DND-41 (cell line): Measurements from ENCODE around the gene TOPAZ1.

Experiments used
- ATAC-seq: fragments of 200-7000 bp; cut with Tn5 transposase; 3 replicates; pipeline ENCODE4 v1.9.1; 2021; ENCODE audit warnings: low read depth; ENCODE audit not compliant: insufficient read depth
- DNase-seq: peaks from one replicate; pipeline ENCODE4 v3.0.0-alpha.2; 2020
- H2AFZ ChIP-seq: 2 replicates; pipeline ENCODE4 v1.6.0; 2012; ENCODE audit warnings: low read depth, low read length
- H3K27ac ChIP-seq: 2 replicates; pipeline ENCODE4 v1.5.1; 2012; ENCODE audit warnings: low read length, inconsistent platforms
- H3K27me3 ChIP-seq: fragments of 200-600 bp; sonication (generic); 2 replicates; pipeline ENCODE4 v1.6.0; 2012; ENCODE audit warnings: low read length, mild to moderate bottlenecking, inconsistent platforms; ENCODE audit not compliant: insufficient read depth, poor library complexity
- H3K36me3 ChIP-seq: 2 replicates; pipeline ENCODE4 v1.5.1; 2012; ENCODE audit warnings: low read length, inconsistent platforms; ENCODE audit not compliant: insufficient read depth
- H3K4me1 ChIP-seq: 2 replicates; pipeline ENCODE4 v1.5.1; 2012; ENCODE audit warnings: mild to moderate bottlenecking, low read length; ENCODE audit not compliant: insufficient read depth
- H3K4me2 ChIP-seq: 2 replicates; pipeline ENCODE4 v1.6.0; 2012; ENCODE audit warnings: mild to moderate bottlenecking, moderate library complexity, low read length, inconsistent platforms; ENCODE audit not compliant: insufficient read depth
- H3K4me3 ChIP-seq, 2 experiments: fragments of 200-600 bp in 1 of 2; shearing (Covaris generic) in 1 of 2; 2 replicates each; pipeline ENCODE4 v1.5.1; 2012 to 2016; ENCODE audit warnings: inconsistent platforms in 2 of 2, low read length in 2 of 2, mild to moderate bottlenecking in 2 of 2, low read depth in 1 of 2, moderate library complexity in 1 of 2
- H3K79me2 ChIP-seq: 2 replicates; pipeline ENCODE4 v1.6.0; 2012; ENCODE audit warnings: low read length, inconsistent platforms; ENCODE audit not compliant: insufficient read depth
- H3K9ac ChIP-seq: 2 replicates; pipeline ENCODE4 v1.6.0; 2012; ENCODE audit warnings: low read depth, mild to moderate bottlenecking, inconsistent platforms, low read length, moderate library complexity
- H3K9me3 ChIP-seq: 2 replicates; pipeline ENCODE4 v1.5.1; 2012; ENCODE audit warnings: low read length, moderate library complexity, mild to moderate bottlenecking, inconsistent platforms; ENCODE audit not compliant: insufficient read depth, severe bottlenecking
- H4K20me1 ChIP-seq: 2 replicates; pipeline ENCODE4 v1.6.0; 2012; ENCODE audit warnings: low read length; ENCODE audit not compliant: insufficient read depth
- CTCF ChIP-seq: IDR thresholded peaks from 2 replicates; pipeline ENCODE4 v1.5.1; 2012; ENCODE audit warnings: borderline replicate concordance, low read length, moderate library complexity, mild to moderate bottlenecking; ENCODE audit not compliant: poor library complexity, severe bottlenecking; ENCODE audit errors: extremely low read depth
- EZH2 ChIP-seq: IDR thresholded peaks from 3 replicates; pipeline ENCODE4 v1.6.1; 2012; ENCODE audit warnings: borderline replicate concordance, low read depth, mild to moderate bottlenecking, moderate library complexity, low read length, inconsistent platforms; ENCODE audit not compliant: severe bottlenecking

TOPAZ1 gene

GRCh38 chr3:44280077-44280476, 38.4 kb downstream of the TOPAZ1 start:
- Histone ChIP-seq H3K4me1 (no peaks in the 10 kb centered on the region), H2AFZ (no peak overlapping the region), H3K9ac (no peak overlapping the region), H3K27ac (no peak overlapping the region), H3K4me2 (no peak overlapping the region), H3K9me3 (no peaks in the 10 kb centered on the region), H3K27me3 (peaks cover 2% of the 10 kb centered on the region), H3K4me3 (no peak overlapping the region), H3K79me2 (no peaks in the 10 kb centered on the region), H3K36me3 (no peaks in the 10 kb centered on the region), H4K20me1 (no peaks in the 10 kb centered on the region)
- ATAC-seq (no peak), DNase-seq (no peak)
- no peak for TF ChIP-seq CTCF
- TF ChIP-seq EZH2: no peak

DNA sequence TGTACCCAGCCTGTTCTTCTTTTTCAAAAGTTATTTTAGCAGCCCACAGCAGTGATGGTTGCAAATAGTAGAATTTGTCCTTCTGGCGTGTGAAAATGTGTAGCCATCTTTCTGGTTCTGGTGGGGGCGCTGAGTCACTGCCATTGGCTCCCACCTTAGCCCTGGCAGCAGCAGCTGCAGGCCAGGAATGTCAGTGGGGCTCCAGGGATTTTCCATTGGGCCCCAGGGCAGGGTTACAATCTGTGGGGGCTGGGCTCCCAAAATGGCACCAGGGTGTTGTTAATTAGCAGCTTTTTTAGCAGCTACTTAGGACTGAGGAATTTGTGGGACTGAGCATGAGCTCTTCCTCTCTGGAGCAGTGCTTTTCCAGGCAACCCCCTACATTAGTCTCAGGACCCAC, 38.9 kb downstream of the TOPAZ1 start:
- TF ChIP-seq EZH2: no peak
- no peak for TF ChIP-seq CTCF

DNA sequence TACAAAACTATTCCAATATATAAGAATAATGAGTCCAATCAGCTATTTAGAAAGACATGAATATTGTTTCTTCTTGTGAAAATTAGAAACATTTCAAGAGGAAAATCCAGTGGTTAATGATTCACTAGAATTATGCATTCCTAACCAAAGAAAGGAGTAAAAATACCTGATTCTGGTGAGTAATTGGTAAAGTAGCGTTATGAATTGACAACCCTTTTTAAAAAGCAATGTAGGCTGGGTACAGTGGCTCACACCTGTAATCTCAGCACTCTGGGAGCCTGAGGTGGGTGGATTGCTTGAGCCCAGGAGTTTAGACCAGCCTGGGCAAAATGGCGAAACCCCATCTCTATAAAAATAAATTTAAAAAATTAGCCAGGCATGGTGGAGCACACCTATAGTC, 43.3 kb downstream of the TOPAZ1 start:
- no peaks in the 10 kb centered on the region for H3K36me3 ChIP-seq
- no peak overlapping the region for H3K4me2 ChIP-seq
- H3K9me3 ChIP-seq: no peaks in the 10 kb centered on the region
- no peak for TF ChIP-seq CTCF
- TF ChIP-seq EZH2: no peak
- no peak overlapping the region for H2AFZ ChIP-seq
- H3K79me2 ChIP-seq: no peaks in the 10 kb centered on the region
- no peak for DNase-seq
- H3K9ac ChIP-seq: no peak overlapping the region
- H4K20me1 ChIP-seq: no peaks in the 10 kb centered on the region
- no peaks in the 10 kb centered on the region for H3K4me1 ChIP-seq
- no peak for ATAC-seq
- no peak overlapping the region for H3K27ac ChIP-seq
- H3K27me3 ChIP-seq: peaks cover 6% of the 10 kb centered on the region
- H3K4me3 ChIP-seq: no peak overlapping the region

More for the DNA sequence above, 38.9 kb downstream of the TOPAZ1 start:
- H2AFZ ChIP-seq: no peak overlapping the region
- no peaks in the 10 kb centered on the region for H3K4me1 ChIP-seq
- H4K20me1 ChIP-seq: no peaks in the 10 kb centered on the region
- no peak overlapping the region for H3K4me2 ChIP-seq
- no peak for ATAC-seq
- no peak for DNase-seq
- H3K79me2 ChIP-seq: no peaks in the 10 kb centered on the region
- no peak overlapping the region for H3K4me3 ChIP-seq
- H3K27ac ChIP-seq: no peak overlapping the region
- H3K36me3 ChIP-seq: no peaks in the 10 kb centered on the region
- H3K9ac ChIP-seq: no peak overlapping the region
- H3K9me3 ChIP-seq: no peaks in the 10 kb centered on the region
- peaks cover 2% of the 10 kb centered on the region for H3K27me3 ChIP-seq

DNA sequence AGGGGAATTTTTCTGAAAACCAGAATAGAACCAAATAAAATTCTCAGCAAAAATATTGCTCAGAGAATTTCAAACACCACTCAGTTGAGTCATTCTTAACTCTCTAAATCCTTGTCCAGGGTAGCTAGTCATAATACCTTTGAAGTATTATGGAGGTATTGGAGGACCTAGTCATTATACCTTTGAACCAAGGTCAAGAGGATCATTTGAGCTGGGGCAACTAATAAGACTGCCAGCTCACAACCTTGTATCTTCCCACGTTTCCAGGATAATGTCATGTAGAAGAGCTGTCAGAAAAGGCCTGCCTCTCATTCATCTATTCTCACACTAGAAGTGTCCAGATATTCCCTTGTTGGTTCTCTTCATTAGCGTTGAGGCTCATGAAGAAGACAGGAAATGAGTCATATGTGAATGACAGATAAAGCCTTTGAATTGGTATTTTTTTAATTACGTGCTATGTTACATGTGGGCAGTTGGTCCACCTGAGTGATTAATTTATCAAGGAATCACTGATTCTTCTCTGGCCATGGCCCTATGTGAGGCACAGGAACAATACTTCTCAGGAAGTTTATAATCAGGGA, 48.3 kb downstream of the TOPAZ1 start:
- DNase-seq (no peak), ATAC-seq (no peak)
- H3K4me2 ChIP-seq: no peak overlapping the region

More for the DNA sequence above, 48.3 kb downstream of the TOPAZ1 start:
- no peaks in the 10 kb centered on the region for H3K9me3 ChIP-seq
- TF ChIP-seq CTCF (no peak), EZH2 (no peak)
- no peaks in the 10 kb centered on the region for H3K4me1 ChIP-seq
- no peak overlapping the region for H3K9ac ChIP-seq
- H3K4me3 ChIP-seq: no peak overlapping the region
- peaks cover 9% of the 10 kb centered on the region for H3K27me3 ChIP-seq
- H2AFZ ChIP-seq: no peak overlapping the region
- H4K20me1 ChIP-seq: no peaks in the 10 kb centered on the region
- no peaks in the 10 kb centered on the region for H3K79me2 ChIP-seq
- H3K36me3 ChIP-seq: no peaks in the 10 kb centered on the region
- H3K27ac ChIP-seq: no peak overlapping the region
